HepG2 (cell line): ENCODE measurements around the gene TUBB4B. TPM values are rescaled to one million over a fixed set of nuclear protein-coding genes. Genes with fewer than 3 reads are reported as not detected.

Experiments used
- AHDC1 ChIP-seq: sonication (generic); formaldehyde crosslinking; IDR thresholded peaks from 2 replicates; pipeline ENCODE4 v1.5.1; 2020; ENCODE audit warnings: mild to moderate bottlenecking, missing genetic modification reagents, borderline replicate concordance
- EED ChIP-seq: sonication (generic); formaldehyde crosslinking; IDR thresholded peaks from 2 replicates; pipeline ENCODE4 v1.5.0; 2020; ENCODE audit warnings: mild to moderate bottlenecking, missing genetic modification reagents
- HMGXB3 ChIP-seq: sonication (generic); formaldehyde crosslinking; IDR thresholded peaks from 2 replicates; pipeline ENCODE4 v1.4.0; 2020; ENCODE audit warnings: missing genetic modification reagents, borderline replicate concordance
- MBNL3 ChIP-seq: fragments of 250-450 bp; sonication (Bioruptor Pico); conservative IDR thresholded peaks from 2 replicates; pipeline ENCODE4 v1.8.0; 2022; ENCODE audit warnings: mild to moderate bottlenecking, inconsistent platforms
- MYPOP ChIP-seq: sonication (generic); formaldehyde crosslinking; IDR thresholded peaks from 2 replicates; pipeline ENCODE4 v1.8.1; 2023; ENCODE audit warnings: mild to moderate bottlenecking, moderate library complexity, missing genetic modification reagents
- NBN ChIP-seq: fragments of 450-650 bp; conservative IDR thresholded peaks from 2 replicates; pipeline ENCODE4 v1.6.1; 2017
- ONECUT2 ChIP-seq: sonication (generic); formaldehyde crosslinking; IDR thresholded peaks from 2 replicates; pipeline ENCODE4 v1.4.0; 2020; ENCODE audit warnings: missing genetic modification reagents
- SOX13 ChIP-seq, 3 experiments: fragments of 450-650 bp in 1 of 3; sonication (generic) in 1 of 3; formaldehyde crosslinking in 1 of 3; IDR thresholded peaks in 2 of 3; conservative IDR thresholded peaks in 1 of 3; 2 replicates each; pipeline versions ENCODE4 v1.5.0 to v1.6.1; 2016 to 2020; ENCODE audit warnings: antibody characterized with exemption in 1 of 3, mild to moderate bottlenecking in 1 of 3, missing compliant biosample characterization in 1 of 3, missing genetic modification reagents in 1 of 3, moderate library complexity in 1 of 3
- U2AF1 ChIP-seq: fragments of 200-400 bp; formaldehyde crosslinking; optimal IDR thresholded peaks from 2 replicates; pipeline ENCODE3; 2017; ENCODE audit warnings: mild to moderate bottlenecking, low read depth, low read length
- ZNF280B ChIP-seq: sonication (generic); formaldehyde crosslinking; IDR thresholded peaks from 2 replicates; pipeline ENCODE4 v1.5.0; 2020; ENCODE audit warnings: missing genetic modification reagents, mild to moderate bottlenecking, borderline replicate concordance
- ZNF331 ChIP-seq: sonication (generic); formaldehyde crosslinking; IDR thresholded peaks from 2 replicates; pipeline ENCODE4 v1.4.0; 2020; ENCODE audit warnings: missing genetic modification reagents
- ZNF567 ChIP-seq: sonication (generic); formaldehyde crosslinking; IDR thresholded peaks from 2 replicates; pipeline ENCODE4 v1.8.1; 2023; ENCODE audit warnings: mild to moderate bottlenecking, missing genetic modification reagents, borderline replicate concordance
- ZNF7 ChIP-seq: IDR thresholded peaks from 2 replicates; pipeline ENCODE4 v1.6.1; 2016; ENCODE audit warnings: missing biosample characterization, missing genetic modification reagents
- ZNF816 ChIP-seq: sonication (generic); formaldehyde crosslinking; IDR thresholded peaks from 2 replicates; pipeline ENCODE4 v1.8.0; 2022; ENCODE audit warnings: missing genetic modification reagents, mild to moderate bottlenecking, borderline replicate concordance
- polyA plus RNA-seq, 8 experiments: library from polyadenylated mRNA; depleted of rRNA in 3 of 8; stranded (reverse) in 7 of 8; unstranded in 1 of 8; fragments of >200 nt; fragmentation: Illumina TruSeq in 4 of 8; extraction: Trizol in 4 of 8; gene quantifications; 2 replicates each; pipeline versions ENCODE4 v1.2.1 to v1.2.3, GENCODE V29; 2011 to 2016; ENCODE audit warnings: low read depth in 4 of 8, missing spikeins in 1 of 8, mixed read lengths in 1 of 8; ENCODE audit not compliant: insufficient read depth in 1 of 8
- total RNA-seq, 5 experiments: library from RNA; depleted of rRNA; stranded (reverse); fragments of >200 nt; fragmentation: Illumina TruSeq; extraction: Trizol; gene quantifications; 2 replicates each; pipeline ENCODE4 v1.2.3, GENCODE V29; 2016; ENCODE audit warnings: low read depth in 1 of 5

The TUBB4B gene
- total and polyA plus RNA-seq, 2 of the 13 experiments (the other 11 are each of a cell fraction or from before 2014, with no cell fraction given): 182 to 412 TPM

- TF ChIP-seq HMGXB3 (CRISPR knock-in tag) (no peak), ONECUT2 (no peak), ZNF331 (CRISPR knock-in tag) (peak; percentile 80; the same call in 1 of the 2 replicates), EED (CRISPR knock-in tag) (no peak), ZNF816 (no peak), AHDC1 (CRISPR knock-in tag) (no peak), NBN (no peak), MBNL3 (CRISPR knock-in tag) (no peak), ZNF7 (CRISPR knock-in tag) (no peak), ZNF280B (CRISPR knock-in tag) (peak; percentile 87; the same call in 1 of the 2 replicates), SOX13 (IDR thresholded peaks at IDR 0.05) (no peak), SOX13 (CRISPR knock-in tag; conservative IDR thresholded peaks at IDR 0.05 in 1 of 2, IDR thresholded peaks at IDR 0.05 in 1 of 2) (peak in 1 of 2 experiments; percentile 54; a peak in 1 of 4 replicates), U2AF1 (no peak), MYPOP (CRISPR knock-in tag) (peak; percentile 58; the same call in 1 of the 2 replicates), ZNF567 (no peak)
Measured at GRCh38 chr9:137218754-137219271, 22.3 kb upstream of the TUBB4B start (continued).
